HepG2 (cell line): ENCODE data around the gene WDR81. TPM values are rescaled to one million over a fixed set of nuclear protein-coding genes. Genes with fewer than 3 reads are reported as not detected.

Experiments
- EEA1 ChIP-seq: sonication (generic); formaldehyde crosslinking; IDR thresholded peaks from 2 replicates; pipeline ENCODE4 v1.5.1; 2020; ENCODE audit warnings: mild to moderate bottlenecking, missing genetic modification reagents, borderline replicate concordance
- ELF3 ChIP-seq: IDR thresholded peaks from 2 replicates; pipeline ENCODE4 v1.6.1; 2016; ENCODE audit warnings: missing genetic modification reagents, missing compliant biosample characterization
- GMEB1 ChIP-seq: sonication (generic); formaldehyde crosslinking; IDR thresholded peaks from 2 replicates; pipeline ENCODE4 v1.5.1; 2020; ENCODE audit warnings: missing genetic modification reagents, mild to moderate bottlenecking, borderline replicate concordance
- HOXA9 ChIP-seq: sonication (generic); formaldehyde crosslinking; IDR thresholded peaks from 2 replicates; pipeline ENCODE4 v1.8.1; 2022; ENCODE audit warnings: missing genetic modification reagents, mild to moderate bottlenecking, moderate library complexity, borderline replicate concordance
- KDM2A ChIP-seq: sonication (generic); formaldehyde crosslinking; IDR thresholded peaks from 2 replicates; pipeline ENCODE4 v1.4.0; 2020; ENCODE audit warnings: low read depth, missing genetic modification reagents, borderline replicate concordance
- NONO ChIP-seq, 2 experiments: fragments of 450-650 bp in 1 of 2; sonication (generic) in 1 of 2; formaldehyde crosslinking in 1 of 2; IDR thresholded peaks in 1 of 2; conservative IDR thresholded peaks in 1 of 2; 2 replicates each; pipeline versions ENCODE4 v1.6.1 to v1.8.0; 2017 to 2022; ENCODE audit warnings: mild to moderate bottlenecking in 1 of 2, missing genetic modification reagents in 1 of 2, moderate library complexity in 1 of 2
- PHF21A ChIP-seq: sonication (generic); formaldehyde crosslinking; IDR thresholded peaks from 2 replicates; pipeline ENCODE4 v1.5.0; 2020; ENCODE audit warnings: mild to moderate bottlenecking, missing genetic modification reagents
- SAP130 ChIP-seq: IDR thresholded peaks from 2 replicates; pipeline ENCODE4 v1.6.1; 2016; ENCODE audit warnings: low read depth
- ZBTB38 ChIP-seq: sonication (generic); formaldehyde crosslinking; IDR thresholded peaks from 2 replicates; pipeline ENCODE4 v1.5.1; 2020; ENCODE audit warnings: mild to moderate bottlenecking, missing genetic modification reagents
- ZFY ChIP-seq: sonication (generic); formaldehyde crosslinking; IDR thresholded peaks from 2 replicates; pipeline ENCODE4 v1.4.0; 2020; ENCODE audit warnings: missing genetic modification reagents
- ZNF12 ChIP-seq: sonication (generic); formaldehyde crosslinking; IDR thresholded peaks from 2 replicates; pipeline ENCODE4 v1.5.0; 2020; ENCODE audit warnings: missing genetic modification reagents
- ZNF207 ChIP-seq: fragments of 450-650 bp; IDR thresholded peaks from 2 replicates; pipeline ENCODE4 v1.6.1; 2016; ENCODE audit warnings: antibody characterized with exemption, borderline replicate concordance
- ZNF225 ChIP-seq: sonication (generic); formaldehyde crosslinking; IDR thresholded peaks from 2 replicates; pipeline ENCODE4 v1.4.0; 2020; ENCODE audit warnings: mild to moderate bottlenecking, missing genetic modification reagents
- ZNF263 ChIP-seq: sonication (generic); formaldehyde crosslinking; IDR thresholded peaks from 2 replicates; pipeline ENCODE4 v1.4.0; 2020; ENCODE audit warnings: missing genetic modification reagents
- ZNF33B ChIP-seq: sonication (generic); formaldehyde crosslinking; IDR thresholded peaks from 2 replicates; pipeline ENCODE4 v1.5.1; 2020; ENCODE audit warnings: mild to moderate bottlenecking, missing genetic modification reagents
- polyA plus RNA-seq, 8 experiments: library from polyadenylated mRNA; depleted of rRNA in 3 of 8; stranded (reverse) in 7 of 8; unstranded in 1 of 8; fragments of >200 nt; fragmentation: Illumina TruSeq in 4 of 8; extraction: Trizol in 4 of 8; gene quantifications; 2 replicates each; pipeline versions ENCODE4 v1.2.1 to v1.2.3, GENCODE V29; 2011 to 2016; ENCODE audit warnings: low read depth in 4 of 8, missing spikeins in 1 of 8, mixed read lengths in 1 of 8; ENCODE audit not compliant: insufficient read depth in 1 of 8
- total RNA-seq, 5 experiments: library from RNA; depleted of rRNA; stranded (reverse); fragments of >200 nt; fragmentation: Illumina TruSeq; extraction: Trizol; gene quantifications; 2 replicates each; pipeline ENCODE4 v1.2.3, GENCODE V29; 2016; ENCODE audit warnings: low read depth in 1 of 5
- TF ChIP-seq, protein P1 (sequence below): sonication (generic); formaldehyde crosslinking; IDR thresholded peaks from 2 replicates; pipeline ENCODE4 v1.8.0; 2022; ENCODE audit warnings: missing genetic modification reagents, mild to moderate bottlenecking, moderate library complexity, borderline replicate concordance
- TF ChIP-seq, protein P2 (sequence below), 2 experiments: sonication (generic) in 1 of 2; formaldehyde crosslinking in 1 of 2; IDR thresholded peaks; 2 replicates each; pipeline versions ENCODE4 v1.4.0 to v1.6.1; 2016 to 2020; ENCODE audit warnings: borderline replicate concordance in 1 of 2, low read depth in 1 of 2, mild to moderate bottlenecking in 1 of 2, missing genetic modification reagents in 1 of 2

The WDR81 gene
- total and polyA plus RNA-seq, 2 of the 13 experiments (the other 11 are each of a cell fraction or from before 2014, with no cell fraction given): 9.1 to 16.7 TPM

DNA sequence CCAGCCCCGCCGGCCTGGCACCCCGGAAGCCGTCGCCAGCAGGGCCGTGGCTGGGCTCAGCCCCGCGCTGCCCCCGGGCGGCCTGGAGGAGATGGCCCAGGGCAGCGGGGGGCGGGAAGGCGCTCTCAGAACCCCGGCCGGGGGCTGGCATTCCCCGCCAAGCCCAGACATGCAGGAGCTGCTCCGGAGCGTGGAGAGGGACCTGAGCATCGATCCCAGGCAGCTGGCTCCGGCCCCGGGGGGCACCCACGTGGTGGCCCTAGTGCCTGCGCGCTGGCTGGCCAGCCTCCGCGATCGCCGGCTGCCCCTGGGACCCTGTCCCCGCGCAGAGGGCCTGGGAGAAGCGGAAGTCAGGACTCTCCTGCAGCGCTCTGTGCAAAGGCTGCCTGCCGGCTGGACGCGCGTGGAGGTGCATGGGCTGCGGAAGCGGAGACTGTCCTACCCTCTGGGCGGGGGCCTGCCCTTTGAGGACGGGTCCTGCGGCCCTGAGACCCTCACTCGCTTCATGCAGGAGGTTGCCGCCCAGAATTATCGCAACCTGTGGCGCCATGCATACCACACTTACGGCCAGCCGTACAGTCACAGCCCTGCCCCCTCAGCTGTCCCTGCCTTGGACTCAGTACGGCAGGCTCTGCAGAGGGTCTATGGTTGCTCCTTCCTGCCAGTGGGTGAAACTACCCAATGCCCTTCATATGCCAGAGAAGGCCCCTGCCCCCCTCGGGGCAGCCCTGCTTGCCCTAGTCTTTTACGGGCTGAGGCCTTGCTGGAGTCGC is 551 bp downstream of the WDR81 start (continued):
- TF ChIP-seq ZNF225 (CRISPR knock-in tag): no peak
- TF ChIP-seq, protein P1, sequence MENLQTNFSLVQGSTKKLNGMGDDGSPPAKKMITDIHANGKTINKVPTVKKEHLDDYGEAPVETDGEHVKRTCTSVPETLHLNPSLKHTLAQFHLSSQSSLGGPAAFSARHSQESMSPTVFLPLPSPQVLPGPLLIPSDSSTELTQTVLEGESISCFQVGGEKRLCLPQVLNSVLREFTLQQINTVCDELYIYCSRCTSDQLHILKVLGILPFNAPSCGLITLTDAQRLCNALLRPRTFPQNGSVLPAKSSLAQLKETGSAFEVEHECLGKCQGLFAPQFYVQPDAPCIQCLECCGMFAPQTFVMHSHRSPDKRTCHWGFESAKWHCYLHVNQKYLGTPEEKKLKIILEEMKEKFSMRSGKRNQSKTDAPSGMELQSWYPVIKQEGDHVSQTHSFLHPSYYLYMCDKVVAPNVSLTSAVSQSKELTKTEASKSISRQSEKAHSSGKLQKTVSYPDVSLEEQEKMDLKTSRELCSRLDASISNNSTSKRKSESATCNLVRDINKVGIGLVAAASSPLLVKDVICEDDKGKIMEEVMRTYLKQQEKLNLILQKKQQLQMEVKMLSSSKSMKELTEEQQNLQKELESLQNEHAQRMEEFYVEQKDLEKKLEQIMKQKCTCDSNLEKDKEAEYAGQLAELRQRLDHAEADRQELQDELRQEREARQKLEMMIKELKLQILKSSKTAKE: 0 out of 2 replicates have a peak, but pooled peaks have one; percentile 27
- TF ChIP-seq ZNF33B (CRISPR knock-in tag): peak; percentile 86; the same call in 1 of the 2 replicates
- TF ChIP-seq HOXA9 (CRISPR knock-in tag): 0 out of 2 replicates have a peak, but pooled peaks have one; percentile 51
- TF ChIP-seq SAP130 (CRISPR knock-in tag): peak; percentile 33
- peak; percentile 34; the same call in 1 of the 2 replicates for TF ChIP-seq GMEB1 (CRISPR knock-in tag)
- TF ChIP-seq ZNF207: no peak
- TF ChIP-seq KDM2A (CRISPR knock-in tag): peak; percentile 6; the same call in 1 of the 2 replicates
- TF ChIP-seq ZFY (CRISPR knock-in tag): peak; percentile 70
- peak; percentile 54; the same call in 1 of the 2 replicates for TF ChIP-seq ZNF12 (CRISPR knock-in tag)
- TF ChIP-seq ELF3 (CRISPR knock-in tag): peak; percentile 45; the same call in 1 of the 2 replicates
- no peak for TF ChIP-seq NONO (IDR thresholded peaks at IDR 0.05)
- peak; percentile 30 for TF ChIP-seq NONO (CRISPR knock-in tag; conservative IDR thresholded peaks at IDR 0.05)
- peak; percentile 14; the same call in 1 of the 2 replicates for TF ChIP-seq ZNF263 (CRISPR knock-in tag)
- 0 out of 2 replicates have a peak, but pooled peaks have one; percentile 20 for TF ChIP-seq PHF21A (CRISPR knock-in tag)
- no peak for TF ChIP-seq EEA1 (CRISPR knock-in tag)
- TF ChIP-seq, protein P2, sequence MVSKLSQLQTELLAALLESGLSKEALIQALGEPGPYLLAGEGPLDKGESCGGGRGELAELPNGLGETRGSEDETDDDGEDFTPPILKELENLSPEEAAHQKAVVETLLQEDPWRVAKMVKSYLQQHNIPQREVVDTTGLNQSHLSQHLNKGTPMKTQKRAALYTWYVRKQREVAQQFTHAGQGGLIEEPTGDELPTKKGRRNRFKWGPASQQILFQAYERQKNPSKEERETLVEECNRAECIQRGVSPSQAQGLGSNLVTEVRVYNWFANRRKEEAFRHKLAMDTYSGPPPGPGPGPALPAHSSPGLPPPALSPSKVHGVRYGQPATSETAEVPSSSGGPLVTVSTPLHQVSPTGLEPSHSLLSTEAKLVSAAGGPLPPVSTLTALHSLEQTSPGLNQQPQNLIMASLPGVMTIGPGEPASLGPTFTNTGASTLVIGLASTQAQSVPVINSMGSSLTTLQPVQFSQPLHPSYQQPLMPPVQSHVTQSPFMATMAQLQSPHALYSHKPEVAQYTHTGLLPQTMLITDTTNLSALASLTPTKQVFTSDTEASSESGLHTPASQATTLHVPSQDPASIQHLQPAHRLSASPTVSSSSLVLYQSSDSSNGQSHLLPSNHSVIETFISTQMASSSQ (IDR thresholded peaks at IDR 0.05; ENCODE audit: low read depth): no peak
- TF ChIP-seq, protein P2 (CRISPR knock-in tag; IDR thresholded peaks at IDR 0.05; ENCODE audit: borderline replicate concordance): peak; percentile 42; the same call in 1 of the 2 replicates
- TF ChIP-seq ZBTB38 (CRISPR knock-in tag): peak; percentile 67; the same call in 1 of the 2 replicates
